ENCODE measurements around the gene ST8SIA1. TPM values are rescaled to one million over a fixed set of nuclear protein-coding genes. Genes with fewer than 3 reads are reported as not detected.

Gene ST8SIA1
- total RNA-seq, 2 experiments from 2014 or later: not detected

GRCh38 chr12:22172501-22172900 lies 162.0 kb downstream of the ST8SIA1 start:
- no peaks in the 10 kb centered on the region for H3K9me3 ChIP-seq (ENCODE audit: low read length)
- DNase-seq (ENCODE audit: low spot score): no peak
- no peak overlapping the region for H3K4me2 ChIP-seq (ENCODE audit: low read length)
- H3K9me2 ChIP-seq (ENCODE audit: insufficient read depth, low read length): no peaks in the 10 kb centered on the region
- intact Hi-C loops (cut with micrococcal nuclease; ENCODE audit: unreplicated experiment): no loop called here
- H2AFZ ChIP-seq (ENCODE audit: low read length): no peak overlapping the region
- H3K79me2 ChIP-seq (ENCODE audit: insufficient read depth, low read depth, low read length): no peaks in the 10 kb centered on the region
- no peaks in the 10 kb centered on the region for H3K36me3 ChIP-seq (ENCODE audit: insufficient read depth, low read length)
- POLR2A ChIA-PET: no interaction called here
- H3K27ac ChIP-seq (ENCODE audit: low read depth, low read length, poor library complexity, severe bottlenecking): no peak overlapping the region
- no peak for TF ChIP-seq EZH2phosphoT487 (IDR thresholded peaks at IDR 0.05; ENCODE audit: borderline replicate concordance, low read depth, low read length)
- no peak for TF ChIP-seq CTCF (conservative IDR thresholded peaks at IDR 0.05; ENCODE audit: low read length)
- no peaks in the 10 kb centered on the region for H4K20me1 ChIP-seq (ENCODE audit: insufficient read depth, low read length)
- no TSS peak for BruUV-seq (replicated peaks)
- H3K4me1 ChIP-seq (ENCODE audit: insufficient read depth, low read length, poor library complexity, severe bottlenecking): no peaks in the 10 kb centered on the region
- H3K4me3 ChIP-seq (ENCODE audit: low read depth, low read length, poor library complexity, severe bottlenecking): no peak overlapping the region
- CTCF ChIA-PET (ENCODE audit: unreplicated experiment): no interaction called here

- Histone ChIP-seq H3K4me2 (ENCODE audit: low read length) (no peak overlapping the region), H2AFZ (ENCODE audit: low read length) (no peak overlapping the region), H4K20me1 (ENCODE audit: insufficient read depth, low read length) (no peaks in the 10 kb centered on the region), H3K27ac (ENCODE audit: low read depth, low read length, poor library complexity, severe bottlenecking) (no peak overlapping the region), H3K36me3 (ENCODE audit: insufficient read depth, low read length) (no peaks in the 10 kb centered on the region), H3K9me2 (ENCODE audit: insufficient read depth, low read length) (no peaks in the 10 kb centered on the region), H3K79me2 (ENCODE audit: insufficient read depth, low read depth, low read length) (no peaks in the 10 kb centered on the region), H3K4me1 (ENCODE audit: insufficient read depth, low read length, poor library complexity, severe bottlenecking) (peaks cover 3% of the 10 kb centered on the region), H3K9me3 (ENCODE audit: low read length) (no peaks in the 10 kb centered on the region), H3K4me3 (ENCODE audit: low read depth, low read length, poor library complexity, severe bottlenecking) (no peak overlapping the region)
- TF ChIP-seq EZH2phosphoT487 (IDR thresholded peaks at IDR 0.05; ENCODE audit: borderline replicate concordance, low read depth, low read length) (no peak), CTCF (conservative IDR thresholded peaks at IDR 0.05; ENCODE audit: low read length) (no peak)
- intact Hi-C loops (cut with micrococcal nuclease; ENCODE audit: unreplicated experiment): no loop called here
- no TSS peak for BruUV-seq (replicated peaks)
- CTCF ChIA-PET (ENCODE audit: unreplicated experiment): no interaction called here
- POLR2A ChIA-PET: interaction anchor here (0.8 kb wide), 1 partner anchor 15 kb away, joined by 3 read pairs; no protein-coding TSS in a partner anchor
- no peak for DNase-seq (ENCODE audit: low spot score)
These were observed 165.1 kb downstream of the ST8SIA1 start for GRCh38 chr12:22169376-22169775.

DNA sequence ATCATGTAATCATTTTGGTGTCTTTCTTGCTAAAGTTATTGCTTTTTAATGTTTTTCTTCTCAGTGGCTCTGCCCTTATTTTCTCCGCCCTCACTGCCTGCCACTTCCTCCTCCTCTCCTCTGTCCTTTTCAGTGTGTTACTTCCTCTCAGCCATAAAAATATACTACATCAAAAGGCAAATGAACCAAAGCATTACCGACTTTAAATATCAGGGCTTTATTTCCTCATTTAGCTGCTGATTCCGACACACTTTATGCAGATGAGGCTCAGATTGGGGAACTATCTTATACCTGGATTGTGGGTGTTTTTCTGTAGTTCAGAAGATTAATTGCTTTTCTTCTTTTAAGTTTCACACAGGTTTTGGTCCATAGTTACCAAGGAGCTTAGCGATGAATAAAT lies 170.4 kb downstream of the ST8SIA1 start:
- peaks cover 21% of the 10 kb centered on the region for H3K4me1 ChIP-seq (ENCODE audit: insufficient read depth, low read length, poor library complexity, severe bottlenecking)
- TF ChIP-seq EZH2phosphoT487 (IDR thresholded peaks at IDR 0.05; ENCODE audit: borderline replicate concordance, low read depth, low read length) (no peak), CTCF (conservative IDR thresholded peaks at IDR 0.05; ENCODE audit: low read length) (no peak)
- peak overlapping the region; percentile 17 for H3K4me3 ChIP-seq (ENCODE audit: low read depth, low read length, poor library complexity, severe bottlenecking)
- H3K9me3 ChIP-seq (ENCODE audit: low read length): no peaks in the 10 kb centered on the region
- CTCF ChIA-PET (ENCODE audit: unreplicated experiment): no interaction called here
- no TSS peak for BruUV-seq (replicated peaks)
- peak overlapping the region; percentile 79 for H2AFZ ChIP-seq (ENCODE audit: low read length)
- no peak overlapping the region for H3K27ac ChIP-seq (ENCODE audit: low read depth, low read length, poor library complexity, severe bottlenecking)
- H4K20me1 ChIP-seq (ENCODE audit: insufficient read depth, low read length): no peaks in the 10 kb centered on the region
- no peaks in the 10 kb centered on the region for H3K9me2 ChIP-seq (ENCODE audit: insufficient read depth, low read length)
- H3K79me2 ChIP-seq (ENCODE audit: insufficient read depth, low read depth, low read length): no peaks in the 10 kb centered on the region
- no peaks in the 10 kb centered on the region for H3K36me3 ChIP-seq (ENCODE audit: insufficient read depth, low read length)
- intact Hi-C loops (cut with micrococcal nuclease; ENCODE audit: unreplicated experiment): no loop called here
- POLR2A ChIA-PET: no interaction called here
- DNase-seq (ENCODE audit: low spot score): peak; percentile 47
- H3K4me2 ChIP-seq (ENCODE audit: low read length): peak overlapping the region; percentile 52
